CD14-positive monocyte (primary cell): ENCODE results near the gene TSC22D3. TPM values are rescaled to one million over a fixed set of nuclear protein-coding genes. Genes with fewer than 3 reads are reported as not detected.

Experiments used
- DNase-seq, 3 donors: peaks; one replicate each; pipeline ENCODE4 v3.0.0-alpha.2; 2011 to 2022
- H2AFZ ChIP-seq: 2 replicates; pipeline ENCODE4 v1.6.0; 2012; ENCODE audit warnings: mild to moderate bottlenecking, low read depth, low read length, inconsistent platforms; ENCODE audit not compliant: insufficient read depth, poor library complexity, severe bottlenecking
- H3K27ac ChIP-seq, 2 donors: 1 replicate in 1 of 2; 2 replicates in 1 of 2; pipeline ENCODE4 v1.5.1; 2012 to 2013; ENCODE audit warnings: low read length in 2 of 2, control low read depth in 1 of 2, inconsistent platforms in 1 of 2, low read depth in 1 of 2, mild to moderate bottlenecking in 1 of 2
- H3K27me3 ChIP-seq, 2 donors: one replicate each; pipeline versions ENCODE4 v1.6.0 to v1.6.1; 2011 to 2013; ENCODE audit warnings: low read length in 2 of 2; ENCODE audit not compliant: control insufficient read depth in 2 of 2, insufficient read depth in 2 of 2
- H3K36me3 ChIP-seq, 2 donors: replicated peaks in 1 of 2; 1 replicate in 1 of 2; 2 replicates in 1 of 2; pipeline versions ENCODE4 v1.5.1 to v1.6.1; 2012 to 2013; ENCODE audit warnings: low read length in 2 of 2, control low read depth in 1 of 2, inconsistent platforms in 1 of 2, mild to moderate bottlenecking in 1 of 2; ENCODE audit not compliant: insufficient read depth in 2 of 2, control insufficient read depth in 1 of 2
- H3K4me1 ChIP-seq, 2 donors: 1 replicate in 1 of 2; 2 replicates in 1 of 2; pipeline versions ENCODE4 v1.5.1 to v1.6.1; 2012 to 2013; ENCODE audit warnings: low read length in 2 of 2, control low read depth in 1 of 2, inconsistent platforms in 1 of 2, mild to moderate bottlenecking in 1 of 2, moderate library complexity in 1 of 2; ENCODE audit not compliant: insufficient read depth in 2 of 2, control insufficient read depth in 1 of 2
- H3K4me2 ChIP-seq: replicated peaks from 2 replicates; pipeline ENCODE3; 2012; ENCODE audit warnings: low read length, moderate library complexity, mild to moderate bottlenecking; ENCODE audit not compliant: poor library complexity, severe bottlenecking; ENCODE audit errors: extremely low read depth
- H3K4me3 ChIP-seq, 3 experiments: fragments of 200-600 bp in 1 of 3; sonication (generic) in 1 of 3; replicated peaks in 1 of 3; 1 replicate in 2 of 3; 2 replicates in 1 of 3; pipeline ENCODE4 v1.5.1; 2011 to 2013; ENCODE audit warnings: low read length in 3 of 3, mild to moderate bottlenecking in 3 of 3, control low read depth in 2 of 3, low read depth in 2 of 3, inconsistent platforms in 1 of 3, moderate library complexity in 1 of 3
- H3K79me2 ChIP-seq: 2 replicates; pipeline ENCODE4 v1.6.0; 2012; ENCODE audit warnings: mild to moderate bottlenecking, control low read depth, inconsistent platforms, low read length, moderate library complexity; ENCODE audit not compliant: insufficient read depth
- H3K9ac ChIP-seq: 2 replicates; pipeline ENCODE4 v1.6.0; 2017; ENCODE audit warnings: low read length, mild to moderate bottlenecking; ENCODE audit not compliant: insufficient read depth, poor library complexity, severe bottlenecking
- H3K9me3 ChIP-seq, 2 donors: replicated peaks in 1 of 2; 1 replicate in 1 of 2; 2 replicates in 1 of 2; pipeline versions ENCODE4 v1.5.1 to v1.6.1; 2012 to 2013; ENCODE audit warnings: low read length in 2 of 2, control low read depth in 1 of 2; ENCODE audit not compliant: control insufficient read depth in 1 of 2, insufficient read depth in 1 of 2
- H4K20me1 ChIP-seq: 2 replicates; pipeline ENCODE4 v1.6.0; 2012; ENCODE audit warnings: mild to moderate bottlenecking, low read length, control low read depth, moderate library complexity; ENCODE audit not compliant: insufficient read depth
- H3K27ac Mint-ChIP-seq, 7 donors: one replicate each; pipeline ENCODE4 v1.8.0; 2020; ENCODE audit warnings: mild to moderate bottlenecking in 7 of 7, mixed read lengths in 7 of 7, moderate library complexity in 6 of 7, inconsistent platforms in 2 of 7
- H3K27me3 Mint-ChIP-seq, 3 donors: one replicate each; pipeline ENCODE4 v1.8.0; 2021 to 2022; ENCODE audit warnings: low read depth in 3 of 3, mild to moderate bottlenecking in 3 of 3, mixed read lengths in 3 of 3, moderate library complexity in 3 of 3, inconsistent platforms in 1 of 3
- H3K36me3 Mint-ChIP-seq, 2 donors: one replicate each; pipeline ENCODE4 v1.8.0; 2020; ENCODE audit warnings: mixed read lengths in 2 of 2, inconsistent platforms in 1 of 2, mild to moderate bottlenecking in 1 of 2
- H3K4me1 Mint-ChIP-seq: one replicate; pipeline ENCODE4 v1.8.0; 2020; ENCODE audit warnings: mild to moderate bottlenecking, mixed read lengths
- H3K4me3 Mint-ChIP-seq, 2 donors: one replicate each; pipeline ENCODE4 v1.8.0; 2020; ENCODE audit warnings: mild to moderate bottlenecking in 2 of 2, mixed read lengths in 2 of 2, moderate library complexity in 1 of 2
- H3K9me3 Mint-ChIP-seq, 7 donors: one replicate each; pipeline ENCODE4 v1.8.0; 2020 to 2022; ENCODE audit warnings: mixed read lengths in 7 of 7, mild to moderate bottlenecking in 6 of 7, moderate library complexity in 6 of 7, inconsistent platforms in 2 of 7
- CTCF ChIP-seq: fragments of 200-600 bp; IDR thresholded peaks from one replicate; pipeline ENCODE4 v1.8.0; 2022; ENCODE audit warnings: antibody characterized with exemption, mild to moderate bottlenecking
- WGBS: methylation state at CpG from one replicate; pipeline ENCODE4 v1.1.5; 2013; ENCODE audit warnings: missing lambda C conversion rate; ENCODE audit not compliant: insufficient coverage; 5-methylcytosine and 5-hydroxymethylcytosine counted together
- intact Hi-C, 2 donors: fragments of 100-400 bp; cut with micrococcal nuclease; formaldehyde crosslinking; loops; one replicate each; pipeline versions ENCODE4 v1.15.0 to v1.15.1; 2023
- polyA plus RNA-seq, 3 donors: library from polyadenylated mRNA; depleted of rRNA in 1 of 3; unstranded in 2 of 3; stranded (reverse) in 1 of 3; fragments of 300-500 nt in 2 of 3; fragments of >200 nt in 1 of 3; fragmentation: Illumina TruSeq in 2 of 3; gene quantifications; 1 replicate in 2 of 3; 2 replicates in 1 of 3; pipeline ENCODE4 v1.2.3, GENCODE V29; 2012 to 2021

TSC22D3 gene
- polyA plus RNA-seq, 3 donors = 171 to 1,562 (median 326) TPM

GRCh38 chrX:107731831-107732502 lies 43.6 kb downstream of the TSC22D3 start:
- no peak overlapping the region for H3K4me3 ChIP-seq
- H3K27me3 Mint-ChIP-seq = peaks cover 0 to 2% (median 1%) of the 10 kb centered on the region in 3 donors
- H3K4me1 Mint-ChIP-seq = peaks cover 11% of the 10 kb centered on the region
- no peaks in the 10 kb centered on the region for H3K9me3 Mint-ChIP-seq
- peak overlapping the region in 2 of 7 donors; percentile 57 to 76 for H3K27ac Mint-ChIP-seq
- no peak overlapping the region for H3K27ac ChIP-seq
- no peaks in the 10 kb centered on the region for H3K27me3 ChIP-seq
- no peak for TF ChIP-seq CTCF
- no peaks in the 10 kb centered on the region for H3K79me2 ChIP-seq
- DNase-seq = peak; percentile 42 to 77 (median 55)
- H3K9me3 ChIP-seq = no peaks in the 10 kb centered on the region
- no peaks in the 10 kb centered on the region for H4K20me1 ChIP-seq
- peak overlapping the region; percentile 19 for H3K4me2 ChIP-seq
- intact Hi-C loops = no loop called here
- H3K4me1 ChIP-seq = peaks cover 11% of the 10 kb centered on the region in 2 donors
- H3K9ac ChIP-seq = no peak overlapping the region
- H2AFZ ChIP-seq = peak overlapping the region; percentile 56
- H3K36me3 Mint-ChIP-seq = no peaks in the 10 kb centered on the region
- peak overlapping the region in 1 of 2 donors; percentile 30 for H3K4me3 Mint-ChIP-seq
- H3K36me3 ChIP-seq = no peaks in the 10 kb centered on the region
- WGBS = 0% methylated on average over 1 of the region's 7 CpGs

- Mint-ChIP-seq H3K27ac (no peak overlapping the region), H3K9me3 (no peaks in the 10 kb centered on the region), H3K27me3 (peaks cover 0 to 4% (median 1%) of the 10 kb centered on the region in 3 donors), H3K36me3 (no peaks in the 10 kb centered on the region), H3K4me1 (peaks cover 11% of the 10 kb centered on the region), H3K4me3 (no peak overlapping the region)
- no peak overlapping the region for H3K9ac ChIP-seq
- H3K4me3 ChIP-seq = no peak overlapping the region
- no peaks in the 10 kb centered on the region for H3K79me2 ChIP-seq
- H3K36me3 ChIP-seq = no peaks in the 10 kb centered on the region
- no peak for DNase-seq
- H3K9me3 ChIP-seq = no peaks in the 10 kb centered on the region
- peaks cover 11% of the 10 kb centered on the region in 2 donors for H3K4me1 ChIP-seq
- H2AFZ ChIP-seq = no peak overlapping the region
- intact Hi-C loops = no loop called here
- no peak for TF ChIP-seq CTCF
- H3K27me3 ChIP-seq = no peaks in the 10 kb centered on the region
- WGBS = 80% methylated on average over 1 of the region's 9 CpGs
- H3K4me2 ChIP-seq = no peak overlapping the region
- no peaks in the 10 kb centered on the region for H4K20me1 ChIP-seq
- no peak overlapping the region for H3K27ac ChIP-seq
Observed at GRCh38 chrX:107730991-107731766, 44.4 kb downstream of the TSC22D3 start.
